IPS-15b (cell line): ENCODE measurements around the gene SPHKAP.

Experiments
- H3K27me3 ChIP-seq: one replicate; pipeline ENCODE4 v1.6.1; 2013; ENCODE audit warnings: low read length; ENCODE audit not compliant: control insufficient read depth, insufficient read depth
- H3K36me3 ChIP-seq: one replicate; pipeline ENCODE4 v1.6.1; 2013; ENCODE audit warnings: low read length; ENCODE audit not compliant: control insufficient read depth, insufficient read depth
- H3K4me1 ChIP-seq: one replicate; pipeline ENCODE4 v1.6.1; 2013; ENCODE audit warnings: mild to moderate bottlenecking, low read length; ENCODE audit not compliant: control insufficient read depth, insufficient read depth
- H3K4me3 ChIP-seq: one replicate; pipeline ENCODE4 v1.5.1; 2013; ENCODE audit warnings: low read depth, low read length
- H3K9ac ChIP-seq: one replicate; pipeline ENCODE4 v1.6.1; 2013; ENCODE audit warnings: low read depth, mild to moderate bottlenecking, low read length
- H3K9me3 ChIP-seq: one replicate; pipeline ENCODE4 v1.6.1; 2013; ENCODE audit warnings: mild to moderate bottlenecking, low read length; ENCODE audit not compliant: control insufficient read depth, insufficient read depth

The SPHKAP gene

DNA sequence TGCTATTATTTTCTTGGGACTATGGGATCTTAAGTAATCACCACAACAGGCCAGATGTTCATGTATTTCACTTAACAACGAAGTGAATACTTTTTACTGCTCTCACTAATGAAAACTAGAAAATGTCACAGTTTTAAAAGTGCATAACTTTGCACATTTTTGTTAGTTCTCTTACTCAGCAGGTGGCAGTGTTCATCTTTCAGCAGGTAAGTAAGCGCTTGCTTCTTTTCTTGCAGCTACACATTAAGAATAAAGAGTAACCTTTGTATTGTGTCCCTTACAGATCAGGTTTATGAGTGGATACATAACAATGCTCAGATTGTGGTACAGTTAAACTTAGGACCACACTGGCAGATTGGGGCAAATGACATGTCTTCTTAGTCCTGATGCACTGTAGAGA is 249.1 kb downstream of the SPHKAP start:
- no peaks in the 10 kb centered on the region for H3K4me1 ChIP-seq
- no peaks in the 10 kb centered on the region for H3K27me3 ChIP-seq
- no peak overlapping the region for H3K9ac ChIP-seq
- H3K36me3 ChIP-seq: no peaks in the 10 kb centered on the region
- H3K4me3 ChIP-seq: no peak overlapping the region
- H3K9me3 ChIP-seq: no peaks in the 10 kb centered on the region

- Histone ChIP-seq H3K36me3 (no peaks in the 10 kb centered on the region), H3K4me3 (no peak overlapping the region), H3K9ac (no peak overlapping the region), H3K27me3 (no peaks in the 10 kb centered on the region), H3K9me3 (no peaks in the 10 kb centered on the region), H3K4me1 (no peaks in the 10 kb centered on the region)
Observed at GRCh38 chr2:227932001-227932400, 249.5 kb downstream of the SPHKAP start.
